Calu3 (cell line): ENCODE measurements around the gene CACNA1D. TPM values are rescaled to one million over a fixed set of nuclear protein-coding genes. Genes with fewer than 3 reads are reported as not detected.

ENCODE experiments used
- BruUV-seq: library from RNA; stranded (reverse); fragments of 400-500 nt; replicated peaks from 2 replicates; lab custom pipeline; 2021; lab: Mats Ljungman, UMichigan
- CTCF ChIA-PET: fragments of 300-600 bp; sonication (Branson Sonifier 250); formaldehyde crosslinking; loops from one replicate; lab custom pipeline; 2022; ENCODE audit warnings: antibody characterized with exemption; lab: Charles Lee
- DNase-seq: peaks from one replicate; pipeline ENCODE4 v3.0.0; 2022
- H3K27ac Mint-ChIP-seq: one replicate; pipeline ENCODE4 v1.8.0; 2022; ENCODE audit warnings: mixed read lengths; ENCODE audit not compliant: unreplicated experiment
- H3K27me3 Mint-ChIP-seq: one replicate; pipeline ENCODE4 v1.8.0; 2022; ENCODE audit warnings: mixed read lengths; ENCODE audit not compliant: unreplicated experiment
- H3K36me3 Mint-ChIP-seq: one replicate; pipeline ENCODE4 v1.8.0; 2022; ENCODE audit warnings: mild to moderate bottlenecking, moderate library complexity, mixed read lengths; ENCODE audit not compliant: insufficient read depth, unreplicated experiment
- H3K4me1 Mint-ChIP-seq: one replicate; pipeline ENCODE4 v1.8.0; 2022; ENCODE audit warnings: mild to moderate bottlenecking, low read depth, mixed read lengths; ENCODE audit not compliant: unreplicated experiment
- H3K4me3 Mint-ChIP-seq: one replicate; pipeline ENCODE4 v1.8.0; 2022; ENCODE audit warnings: mild to moderate bottlenecking, low read depth, moderate library complexity, mixed read lengths; ENCODE audit not compliant: unreplicated experiment
- H3K9me3 Mint-ChIP-seq: one replicate; pipeline ENCODE4 v1.8.0; 2022; ENCODE audit warnings: low read depth, mixed read lengths; ENCODE audit not compliant: unreplicated experiment
- intact Hi-C: fragments of 100-400 bp; cut with micrococcal nuclease; formaldehyde crosslinking; loops from one replicate; pipeline ENCODE4 v1.10.0; 2022; ENCODE audit not compliant: unreplicated experiment
- total RNA-seq: library from RNA; stranded (reverse); gene quantifications from 2 replicates; pipeline ENCODE4 v1.2.3, GENCODE V29; 2022
- TF ChIP-seq, protein P1 (sequence below): fragments of 200-600 bp; IDR thresholded peaks from one replicate; pipeline ENCODE4 v1.8.0; 2022; ENCODE audit warnings: antibody characterized with exemption; ENCODE audit not compliant: unreplicated experiment

Gene CACNA1D
- total RNA-seq, 1 experiment from 2014 or later: 48.3 TPM

- TF ChIP-seq, protein P1, sequence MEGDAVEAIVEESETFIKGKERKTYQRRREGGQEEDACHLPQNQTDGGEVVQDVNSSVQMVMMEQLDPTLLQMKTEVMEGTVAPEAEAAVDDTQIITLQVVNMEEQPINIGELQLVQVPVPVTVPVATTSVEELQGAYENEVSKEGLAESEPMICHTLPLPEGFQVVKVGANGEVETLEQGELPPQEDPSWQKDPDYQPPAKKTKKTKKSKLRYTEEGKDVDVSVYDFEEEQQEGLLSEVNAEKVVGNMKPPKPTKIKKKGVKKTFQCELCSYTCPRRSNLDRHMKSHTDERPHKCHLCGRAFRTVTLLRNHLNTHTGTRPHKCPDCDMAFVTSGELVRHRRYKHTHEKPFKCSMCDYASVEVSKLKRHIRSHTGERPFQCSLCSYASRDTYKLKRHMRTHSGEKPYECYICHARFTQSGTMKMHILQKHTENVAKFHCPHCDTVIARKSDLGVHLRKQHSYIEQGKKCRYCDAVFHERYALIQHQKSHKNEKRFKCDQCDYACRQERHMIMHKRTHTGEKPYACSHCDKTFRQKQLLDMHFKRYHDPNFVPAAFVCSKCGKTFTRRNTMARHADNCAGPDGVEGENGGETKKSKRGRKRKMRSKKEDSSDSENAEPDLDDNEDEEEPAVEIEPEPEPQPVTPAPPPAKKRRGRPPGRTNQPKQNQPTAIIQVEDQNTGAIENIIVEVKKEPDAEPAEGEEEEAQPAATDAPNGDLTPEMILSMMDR: no peak
- Mint-ChIP-seq H3K9me3 (no peaks in the 10 kb centered on the region), H3K4me3 (no peak overlapping the region), H3K27me3 (no peaks in the 10 kb centered on the region), H3K4me1 (no peaks in the 10 kb centered on the region), H3K27ac (no peak overlapping the region), H3K36me3 (peaks cover 2% of the 10 kb centered on the region)
- DNase-seq: no peak
- CTCF ChIA-PET: no interaction called here
- no TSS peak for BruUV-seq
- intact Hi-C loops: no loop called here
These were observed 282.2 kb downstream of the CACNA1D start for GRCh38 chr3:53776494-53777101.

DNA sequence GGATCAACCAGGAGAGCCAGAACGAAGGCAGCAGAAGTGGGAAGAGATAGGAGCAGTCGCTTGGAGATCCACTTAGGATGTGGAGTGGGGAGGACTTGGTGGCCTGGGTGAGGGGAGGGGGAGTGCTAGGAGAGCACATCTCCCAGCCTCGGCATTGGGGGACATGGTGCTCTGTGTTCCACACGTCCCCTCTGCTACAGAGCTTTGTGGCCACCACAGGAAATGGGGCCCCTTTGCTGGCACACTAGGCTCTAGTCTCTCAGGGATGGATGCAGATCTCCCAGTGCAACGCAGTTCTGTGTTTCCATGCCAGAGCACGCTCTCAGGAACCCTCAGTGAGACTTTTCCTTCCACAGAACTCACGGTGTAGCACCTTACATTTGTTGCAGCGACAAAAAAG, 283.1 kb downstream of the CACNA1D start:
- no peak overlapping the region for H3K27ac Mint-ChIP-seq
- TF ChIP-seq, protein P1: no peak
- CTCF ChIA-PET: no interaction called here
- no peak overlapping the region for H3K4me3 Mint-ChIP-seq
- H3K4me1 Mint-ChIP-seq: no peaks in the 10 kb centered on the region
- intact Hi-C loops: no loop called here
- H3K27me3 Mint-ChIP-seq: no peaks in the 10 kb centered on the region
- H3K36me3 Mint-ChIP-seq: peaks cover 3% of the 10 kb centered on the region
- H3K9me3 Mint-ChIP-seq: no peaks in the 10 kb centered on the region
- no TSS peak for BruUV-seq
- DNase-seq: no peak

DNA sequence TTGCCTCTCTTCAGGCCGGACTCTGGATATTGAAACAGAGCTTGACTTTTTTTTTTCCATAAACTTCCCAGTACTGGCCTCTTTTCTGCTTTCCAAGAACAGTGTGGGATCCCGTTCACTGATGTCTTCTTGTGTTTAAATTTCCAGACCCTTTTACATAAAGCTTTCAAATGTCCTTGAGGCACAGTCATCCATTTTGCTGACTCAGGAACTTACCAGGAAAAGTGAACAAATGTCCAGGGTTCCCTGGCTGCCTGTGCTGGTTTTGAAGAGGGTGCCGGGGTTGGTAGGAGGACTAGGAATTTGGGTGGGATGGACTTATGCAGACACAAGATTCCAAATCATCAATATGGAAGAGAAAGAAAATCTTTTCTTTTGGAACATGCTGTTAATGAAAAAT, 283.7 kb downstream of the CACNA1D start:
- no peak overlapping the region for H3K27ac Mint-ChIP-seq
- CTCF ChIA-PET: no interaction called here
- TF ChIP-seq, protein P1: no peak
- H3K9me3 Mint-ChIP-seq: no peaks in the 10 kb centered on the region
- DNase-seq: no peak
- no peaks in the 10 kb centered on the region for H3K27me3 Mint-ChIP-seq
- H3K36me3 Mint-ChIP-seq: peaks cover 5% of the 10 kb centered on the region
- no peak overlapping the region for H3K4me3 Mint-ChIP-seq
- intact Hi-C loops: no loop called here
- no peaks in the 10 kb centered on the region for H3K4me1 Mint-ChIP-seq
- no TSS peak for BruUV-seq

DNA sequence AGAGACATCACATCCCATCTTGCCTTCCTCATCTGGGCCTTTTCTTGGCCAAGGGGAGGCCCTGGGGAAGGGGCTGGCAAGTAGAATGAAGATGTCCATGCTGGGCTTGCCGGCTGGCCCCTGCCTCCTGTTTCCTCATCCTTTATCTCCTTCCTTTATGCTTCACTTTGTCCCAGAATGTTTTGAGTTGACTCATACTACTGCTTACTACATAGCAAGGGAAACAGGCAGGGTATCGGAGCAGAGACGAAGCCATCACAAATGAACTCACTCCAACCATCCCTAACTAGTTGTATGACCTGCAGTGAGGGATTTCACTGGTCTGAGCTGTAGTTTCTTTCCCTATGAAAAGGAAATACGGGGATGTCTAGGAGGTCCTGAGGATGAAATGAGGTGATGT, 285.8 kb downstream of the CACNA1D start:
- H3K27ac Mint-ChIP-seq: no peak overlapping the region
- DNase-seq: no peak
- TF ChIP-seq, protein P1: no peak
- intact Hi-C loops: no loop called here
- no TSS peak for BruUV-seq
- H3K4me1 Mint-ChIP-seq: no peaks in the 10 kb centered on the region
- CTCF ChIA-PET: interaction anchor here (1.5 kb wide), 1 partner anchor 14 kb away, joined by 3 read pairs; no protein-coding TSS in a partner anchor
- peaks cover 10% of the 10 kb centered on the region for H3K36me3 Mint-ChIP-seq
- H3K9me3 Mint-ChIP-seq: no peaks in the 10 kb centered on the region
- H3K27me3 Mint-ChIP-seq: no peaks in the 10 kb centered on the region
- no peak overlapping the region for H3K4me3 Mint-ChIP-seq
